Measurements from ENCODE around the gene DDX39B.

DNA sequence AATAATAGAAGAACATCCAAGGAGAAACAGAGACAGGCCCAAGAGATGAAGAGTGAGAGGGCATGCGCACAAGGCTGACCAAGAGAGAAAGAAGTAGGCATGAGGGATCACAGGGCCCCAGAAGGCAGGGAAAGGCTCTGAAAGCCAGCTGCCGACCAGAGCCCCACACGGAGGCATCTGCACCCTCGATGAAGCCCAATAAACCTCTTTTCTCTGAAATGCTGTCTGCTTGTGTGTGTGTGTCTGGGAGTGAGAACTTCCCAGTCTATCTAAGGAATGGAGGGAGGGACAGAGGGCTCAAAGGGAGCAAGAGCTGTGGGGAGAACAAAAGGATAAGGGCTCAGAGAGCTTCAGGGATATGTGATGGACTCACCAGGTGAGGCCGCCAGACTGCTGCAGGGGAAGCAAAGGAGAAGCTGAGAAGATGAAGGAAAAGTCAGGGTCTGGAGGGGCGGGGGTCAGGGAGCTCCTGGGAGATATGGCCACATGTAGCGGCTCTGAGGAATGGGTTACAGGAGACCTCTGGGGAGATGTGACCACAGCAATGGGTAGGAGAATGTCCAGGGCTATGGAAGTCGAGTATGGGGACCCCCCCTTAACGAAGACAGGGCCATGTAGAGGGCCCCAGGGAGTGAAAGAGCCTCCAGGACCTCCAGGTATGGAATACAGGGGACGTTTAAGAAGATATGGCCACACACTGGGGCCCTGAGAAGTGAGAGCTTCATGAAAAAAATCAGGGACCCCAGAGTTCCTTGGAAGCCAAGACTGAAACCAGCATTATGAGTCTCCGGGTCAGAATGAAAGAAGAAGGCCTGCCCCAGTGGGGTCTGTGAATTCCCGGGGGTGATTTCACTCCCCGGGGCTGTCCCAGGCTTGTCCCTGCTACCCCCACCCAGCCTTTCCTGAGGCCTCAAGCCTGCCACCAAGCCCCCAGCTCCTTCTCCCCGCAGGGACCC, 32.6 kb upstream of the DDX39B start:
- TF ChIP-seq, protein P1, sequence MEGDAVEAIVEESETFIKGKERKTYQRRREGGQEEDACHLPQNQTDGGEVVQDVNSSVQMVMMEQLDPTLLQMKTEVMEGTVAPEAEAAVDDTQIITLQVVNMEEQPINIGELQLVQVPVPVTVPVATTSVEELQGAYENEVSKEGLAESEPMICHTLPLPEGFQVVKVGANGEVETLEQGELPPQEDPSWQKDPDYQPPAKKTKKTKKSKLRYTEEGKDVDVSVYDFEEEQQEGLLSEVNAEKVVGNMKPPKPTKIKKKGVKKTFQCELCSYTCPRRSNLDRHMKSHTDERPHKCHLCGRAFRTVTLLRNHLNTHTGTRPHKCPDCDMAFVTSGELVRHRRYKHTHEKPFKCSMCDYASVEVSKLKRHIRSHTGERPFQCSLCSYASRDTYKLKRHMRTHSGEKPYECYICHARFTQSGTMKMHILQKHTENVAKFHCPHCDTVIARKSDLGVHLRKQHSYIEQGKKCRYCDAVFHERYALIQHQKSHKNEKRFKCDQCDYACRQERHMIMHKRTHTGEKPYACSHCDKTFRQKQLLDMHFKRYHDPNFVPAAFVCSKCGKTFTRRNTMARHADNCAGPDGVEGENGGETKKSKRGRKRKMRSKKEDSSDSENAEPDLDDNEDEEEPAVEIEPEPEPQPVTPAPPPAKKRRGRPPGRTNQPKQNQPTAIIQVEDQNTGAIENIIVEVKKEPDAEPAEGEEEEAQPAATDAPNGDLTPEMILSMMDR (IDR thresholded peaks at IDR 0.05 in 8 of 11, conservative IDR thresholded peaks at IDR 0.05 in 3 of 11): no peak
- TF ChIP-seq POLR2A (IDR thresholded peaks at IDR 0.05): no peak
- no peak for TF ChIP-seq POLR2AphosphoS5 (IDR thresholded peaks at IDR 0.05)

Data from spleen (tissue), 7 donors.